Body of pancreas (tissue), 4 donors: ENCODE measurements around the gene TM2D1.

Source experiments
- POLR2A ChIP-seq, 3 donors: fragments of 450-650 bp; IDR thresholded peaks; one replicate each; pipeline ENCODE4 v1.6.1; 2016; ENCODE audit warnings: antibody characterized with exemption in 3 of 3, mild to moderate bottlenecking in 2 of 3
- TF ChIP-seq, protein P1 (sequence below), 7 experiments: fragments of 450-650 bp in 4 of 7; fragments of 200-600 bp in 3 of 7; sonication (generic) in 3 of 7; IDR thresholded peaks; one replicate each; pipeline ENCODE4 v1.5.1; 2016 to 2019; ENCODE audit warnings: antibody characterized with exemption in 7 of 7

DNA sequence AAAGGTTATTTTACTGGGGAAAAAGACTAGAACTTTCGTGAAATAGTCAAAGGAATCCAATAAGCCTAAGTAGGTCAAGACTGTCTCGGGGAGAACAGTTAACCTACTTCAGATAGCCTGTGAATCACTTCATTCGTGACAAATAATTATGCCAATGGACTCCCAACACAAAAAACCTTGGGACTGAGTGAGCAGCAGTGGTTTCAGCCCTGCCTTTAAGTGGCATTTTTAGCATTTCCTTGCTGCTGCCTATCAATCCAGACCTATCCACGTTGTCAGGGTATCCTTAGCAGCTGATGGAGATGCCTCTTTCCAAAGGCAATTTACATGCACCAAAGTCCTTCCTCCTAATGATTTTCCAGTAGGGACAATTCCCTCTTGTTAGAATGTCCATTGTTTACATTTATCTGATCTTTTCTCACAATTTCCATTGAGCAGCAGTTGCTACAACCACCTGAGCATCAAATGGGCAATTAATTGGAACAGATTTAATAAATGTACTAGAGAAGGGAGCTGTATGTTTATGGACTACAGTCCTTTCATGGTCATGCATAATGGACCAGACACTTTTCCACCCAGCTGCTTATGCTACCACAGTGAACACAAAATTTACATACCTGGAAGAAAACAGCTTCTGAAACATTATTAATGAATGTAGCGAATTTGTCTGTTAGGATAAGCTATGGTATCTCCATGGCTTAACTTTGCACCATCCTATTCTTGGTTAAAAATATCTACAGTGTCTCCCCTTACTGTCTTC is 75.8 kb downstream of the TM2D1 start:
- TF ChIP-seq, protein P1, sequence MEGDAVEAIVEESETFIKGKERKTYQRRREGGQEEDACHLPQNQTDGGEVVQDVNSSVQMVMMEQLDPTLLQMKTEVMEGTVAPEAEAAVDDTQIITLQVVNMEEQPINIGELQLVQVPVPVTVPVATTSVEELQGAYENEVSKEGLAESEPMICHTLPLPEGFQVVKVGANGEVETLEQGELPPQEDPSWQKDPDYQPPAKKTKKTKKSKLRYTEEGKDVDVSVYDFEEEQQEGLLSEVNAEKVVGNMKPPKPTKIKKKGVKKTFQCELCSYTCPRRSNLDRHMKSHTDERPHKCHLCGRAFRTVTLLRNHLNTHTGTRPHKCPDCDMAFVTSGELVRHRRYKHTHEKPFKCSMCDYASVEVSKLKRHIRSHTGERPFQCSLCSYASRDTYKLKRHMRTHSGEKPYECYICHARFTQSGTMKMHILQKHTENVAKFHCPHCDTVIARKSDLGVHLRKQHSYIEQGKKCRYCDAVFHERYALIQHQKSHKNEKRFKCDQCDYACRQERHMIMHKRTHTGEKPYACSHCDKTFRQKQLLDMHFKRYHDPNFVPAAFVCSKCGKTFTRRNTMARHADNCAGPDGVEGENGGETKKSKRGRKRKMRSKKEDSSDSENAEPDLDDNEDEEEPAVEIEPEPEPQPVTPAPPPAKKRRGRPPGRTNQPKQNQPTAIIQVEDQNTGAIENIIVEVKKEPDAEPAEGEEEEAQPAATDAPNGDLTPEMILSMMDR (IDR thresholded peaks at IDR 0.05), result no peak
- no peak for TF ChIP-seq POLR2A (IDR thresholded peaks at IDR 0.05)
